ENCODE results near the gene WSCD2. TPM values are rescaled to one million over a fixed set of nuclear protein-coding genes. Genes with fewer than 3 reads are reported as not detected.

Gene WSCD2
- total RNA-seq, 1 donor from 2014 or later: 72.9 TPM

DNA sequence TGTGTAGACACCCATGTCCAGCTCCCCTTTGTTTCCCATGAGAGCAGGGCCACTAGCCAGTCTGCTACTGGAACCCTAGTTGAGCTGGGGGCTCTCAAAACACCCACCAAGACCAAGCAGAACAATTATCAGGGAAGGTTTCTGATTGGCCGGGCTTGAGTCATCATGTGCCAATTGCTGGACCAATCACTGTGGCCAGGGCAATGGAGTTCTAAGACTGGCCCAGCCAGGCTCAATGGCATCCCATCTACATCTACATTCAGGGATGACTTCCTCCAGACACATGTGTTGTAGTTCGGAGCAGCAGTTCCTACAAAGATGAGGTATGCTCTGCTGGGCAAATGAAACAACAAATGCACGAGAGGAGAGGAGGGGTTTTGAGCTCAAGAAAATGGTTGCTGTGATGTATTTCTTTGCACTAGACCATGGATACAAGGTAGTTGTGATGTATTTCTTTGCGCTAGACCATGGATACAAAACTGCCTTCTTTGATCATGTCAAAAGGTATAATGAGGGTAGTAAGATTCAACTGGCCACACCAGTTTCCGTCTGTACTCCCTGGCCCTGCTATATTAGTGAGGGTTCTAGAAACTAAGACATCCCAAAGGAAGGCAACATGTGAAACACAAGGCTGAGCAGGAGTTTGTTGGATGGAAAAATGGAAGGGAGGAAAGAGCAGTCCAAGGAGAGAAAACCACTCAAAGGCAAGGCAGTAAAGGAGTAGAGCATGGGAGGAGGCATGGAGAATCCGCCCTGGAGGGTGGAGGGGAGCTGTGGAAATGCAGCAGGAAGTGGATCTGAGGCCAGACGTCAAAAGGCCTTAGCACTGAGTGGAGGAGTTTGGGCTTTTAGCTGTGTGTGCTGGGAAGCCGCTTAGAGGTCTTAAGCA lies 8.9 kb upstream of the WSCD2 start:
- Mint-ChIP-seq H3K36me3 (no peaks in the 10 kb centered on the region), H3K4me1 (ENCODE audit: unreplicated experiment) (peaks cover 7% of the 10 kb centered on the region), H3K9me3 (no peaks in the 10 kb centered on the region), H3K27me3 (peaks cover 4% of the 10 kb centered on the region), H3K4me3 (no peak overlapping the region), H3K27ac (no peak overlapping the region)
- TF ChIP-seq, protein P1, sequence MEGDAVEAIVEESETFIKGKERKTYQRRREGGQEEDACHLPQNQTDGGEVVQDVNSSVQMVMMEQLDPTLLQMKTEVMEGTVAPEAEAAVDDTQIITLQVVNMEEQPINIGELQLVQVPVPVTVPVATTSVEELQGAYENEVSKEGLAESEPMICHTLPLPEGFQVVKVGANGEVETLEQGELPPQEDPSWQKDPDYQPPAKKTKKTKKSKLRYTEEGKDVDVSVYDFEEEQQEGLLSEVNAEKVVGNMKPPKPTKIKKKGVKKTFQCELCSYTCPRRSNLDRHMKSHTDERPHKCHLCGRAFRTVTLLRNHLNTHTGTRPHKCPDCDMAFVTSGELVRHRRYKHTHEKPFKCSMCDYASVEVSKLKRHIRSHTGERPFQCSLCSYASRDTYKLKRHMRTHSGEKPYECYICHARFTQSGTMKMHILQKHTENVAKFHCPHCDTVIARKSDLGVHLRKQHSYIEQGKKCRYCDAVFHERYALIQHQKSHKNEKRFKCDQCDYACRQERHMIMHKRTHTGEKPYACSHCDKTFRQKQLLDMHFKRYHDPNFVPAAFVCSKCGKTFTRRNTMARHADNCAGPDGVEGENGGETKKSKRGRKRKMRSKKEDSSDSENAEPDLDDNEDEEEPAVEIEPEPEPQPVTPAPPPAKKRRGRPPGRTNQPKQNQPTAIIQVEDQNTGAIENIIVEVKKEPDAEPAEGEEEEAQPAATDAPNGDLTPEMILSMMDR (conservative IDR thresholded peaks at IDR 0.05): no peak
- no peak for DNase-seq (ENCODE audit: extremely low spot score, unreplicated experiment)

DNA sequence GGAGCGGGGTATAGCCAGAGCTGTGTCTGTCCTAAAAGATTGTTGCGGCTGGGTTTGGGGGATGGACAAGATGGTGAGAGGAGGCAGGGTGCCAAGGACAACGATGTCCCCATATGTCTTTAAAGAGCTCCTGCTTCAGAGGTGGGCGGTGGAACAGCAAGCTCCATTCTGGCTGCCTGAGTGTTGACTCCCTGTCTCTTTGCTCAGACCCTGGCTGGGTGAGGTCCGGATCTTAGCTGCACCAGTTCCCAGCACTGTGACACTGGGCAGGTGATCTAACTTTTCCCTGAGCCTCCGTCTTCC lies 8.3 kb upstream of the WSCD2 start:
- TF ChIP-seq, protein P1 (conservative IDR thresholded peaks at IDR 0.05): no peak
- Mint-ChIP-seq H3K4me3 (no peak overlapping the region), H3K27ac (no peak overlapping the region), H3K9me3 (no peaks in the 10 kb centered on the region), H3K27me3 (peaks cover 6% of the 10 kb centered on the region), H3K36me3 (no peaks in the 10 kb centered on the region), H3K4me1 (ENCODE audit: unreplicated experiment) (peaks cover under 1% of the 10 kb centered on the region)
- DNase-seq (ENCODE audit: extremely low spot score, unreplicated experiment): no peak

DNA sequence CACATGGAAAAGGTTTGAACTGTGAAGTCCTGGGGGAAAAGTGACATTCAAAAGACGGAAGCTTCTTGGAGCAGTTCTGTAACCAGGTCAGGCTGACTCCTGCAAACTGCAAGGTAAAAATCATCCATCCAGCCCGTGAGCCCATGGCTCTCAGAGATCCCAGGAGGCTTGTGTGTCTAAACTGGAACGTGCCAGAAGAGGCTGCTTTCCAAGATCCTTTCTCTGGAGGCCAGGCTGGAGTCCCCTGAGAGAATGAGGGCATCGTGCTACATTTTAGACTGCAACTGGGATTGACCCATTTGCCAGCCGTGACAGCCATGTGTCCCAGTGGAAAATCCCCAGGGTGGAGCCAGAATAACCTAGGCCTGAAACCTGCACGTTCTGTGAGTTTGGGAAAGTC lies 7.8 kb upstream of the WSCD2 start:
- peaks cover 9% of the 10 kb centered on the region for H3K27me3 Mint-ChIP-seq
- no peaks in the 10 kb centered on the region for H3K9me3 Mint-ChIP-seq
- no peaks in the 10 kb centered on the region for H3K4me1 Mint-ChIP-seq (ENCODE audit: unreplicated experiment)

GRCh38 chr12:108121728-108122471 lies 7.2 kb upstream of the WSCD2 start:
- H3K4me3 Mint-ChIP-seq: no peak overlapping the region
- no peak overlapping the region for H3K27ac Mint-ChIP-seq

More for the DNA sequence above, 7.8 kb upstream of the WSCD2 start:
- H3K27ac Mint-ChIP-seq: no peak overlapping the region
- DNase-seq (ENCODE audit: extremely low spot score, unreplicated experiment): no peak
- no peak overlapping the region for H3K4me3 Mint-ChIP-seq
- TF ChIP-seq, protein P1 (conservative IDR thresholded peaks at IDR 0.05): no peak
- no peaks in the 10 kb centered on the region for H3K36me3 Mint-ChIP-seq

GRCh38 chr12:108122644-108123043 lies 6.4 kb upstream of the WSCD2 start:
- Mint-ChIP-seq H3K27ac (no peak overlapping the region), H3K36me3 (no peaks in the 10 kb centered on the region), H3K9me3 (no peaks in the 10 kb centered on the region), H3K4me1 (ENCODE audit: unreplicated experiment) (peaks cover 6% of the 10 kb centered on the region), H3K27me3 (peaks cover 20% of the 10 kb centered on the region), H3K4me3 (no peak overlapping the region)
- TF ChIP-seq, protein P1 (conservative IDR thresholded peaks at IDR 0.05): no peak
- no peak for DNase-seq (ENCODE audit: extremely low spot score, unreplicated experiment)

More at GRCh38 chr12:108121728-108122471, 7.2 kb upstream of the WSCD2 start:
- no peaks in the 10 kb centered on the region for H3K4me1 Mint-ChIP-seq (ENCODE audit: unreplicated experiment)
- no peaks in the 10 kb centered on the region for H3K36me3 Mint-ChIP-seq
- TF ChIP-seq, protein P1 (conservative IDR thresholded peaks at IDR 0.05): no peak
- H3K9me3 Mint-ChIP-seq: no peaks in the 10 kb centered on the region
- no peak for DNase-seq (ENCODE audit: extremely low spot score, unreplicated experiment)
- peaks cover 13% of the 10 kb centered on the region for H3K27me3 Mint-ChIP-seq

All from type B pancreatic cell (in vitro differentiated cells).